OCI-LY7 (cell line): Measurements from ENCODE around the gene FAHD2A.

ENCODE experiments used
- CTCF ChIP-seq: fragments of 200-600 bp; sonication (generic); conservative IDR thresholded peaks from 2 replicates; pipeline ENCODE4 v1.5.1; 2014; ENCODE audit warnings: mild to moderate bottlenecking, antibody characterized with exemption, low read length, moderate library complexity, mixed read lengths
- EZH2phosphoT487 ChIP-seq: fragments of 200-600 bp; sonication (generic); IDR thresholded peaks from 2 replicates; pipeline ENCODE4 v1.6.1; 2018; ENCODE audit warnings: low read depth, borderline replicate concordance, mild to moderate bottlenecking, mixed run types, antibody characterized with exemption, low read length, moderate library complexity, mixed read lengths

GRCh38 chr2:95389245-95390119 is 13.0 kb upstream of the FAHD2A start:
- TF ChIP-seq CTCF (peak; percentile 86), EZH2phosphoT487 (no peak)
